ENCODE data around the gene CCL13. TPM values are rescaled to one million over a fixed set of nuclear protein-coding genes. Genes with fewer than 3 reads are reported as not detected.

CCL13 gene
- total and polyA plus RNA-seq, 2 of the 8 experiments (the other 6 are each of a cell fraction or from before 2014, with no cell fraction given): not detected

DNA sequence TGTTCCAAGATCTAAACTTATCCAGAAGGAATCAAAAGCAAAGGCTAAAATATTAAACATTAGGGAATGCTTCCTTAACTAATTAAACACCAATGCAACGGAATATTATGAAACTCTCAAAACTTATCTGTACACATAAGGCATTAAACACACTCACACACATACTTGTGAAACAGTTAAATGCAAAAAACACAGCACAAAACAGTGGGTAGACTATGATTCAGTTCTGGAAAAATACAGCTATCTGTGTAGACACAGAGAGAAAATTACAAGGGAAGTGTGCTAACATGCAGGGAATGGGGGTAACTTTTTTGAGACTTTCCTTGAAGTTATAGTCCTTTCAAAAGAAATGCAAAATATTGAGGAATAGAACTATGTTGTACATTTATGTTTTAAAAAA lies 43.4 kb downstream of the CCL13 start (continued):
- TF ChIP-seq, protein P1, sequence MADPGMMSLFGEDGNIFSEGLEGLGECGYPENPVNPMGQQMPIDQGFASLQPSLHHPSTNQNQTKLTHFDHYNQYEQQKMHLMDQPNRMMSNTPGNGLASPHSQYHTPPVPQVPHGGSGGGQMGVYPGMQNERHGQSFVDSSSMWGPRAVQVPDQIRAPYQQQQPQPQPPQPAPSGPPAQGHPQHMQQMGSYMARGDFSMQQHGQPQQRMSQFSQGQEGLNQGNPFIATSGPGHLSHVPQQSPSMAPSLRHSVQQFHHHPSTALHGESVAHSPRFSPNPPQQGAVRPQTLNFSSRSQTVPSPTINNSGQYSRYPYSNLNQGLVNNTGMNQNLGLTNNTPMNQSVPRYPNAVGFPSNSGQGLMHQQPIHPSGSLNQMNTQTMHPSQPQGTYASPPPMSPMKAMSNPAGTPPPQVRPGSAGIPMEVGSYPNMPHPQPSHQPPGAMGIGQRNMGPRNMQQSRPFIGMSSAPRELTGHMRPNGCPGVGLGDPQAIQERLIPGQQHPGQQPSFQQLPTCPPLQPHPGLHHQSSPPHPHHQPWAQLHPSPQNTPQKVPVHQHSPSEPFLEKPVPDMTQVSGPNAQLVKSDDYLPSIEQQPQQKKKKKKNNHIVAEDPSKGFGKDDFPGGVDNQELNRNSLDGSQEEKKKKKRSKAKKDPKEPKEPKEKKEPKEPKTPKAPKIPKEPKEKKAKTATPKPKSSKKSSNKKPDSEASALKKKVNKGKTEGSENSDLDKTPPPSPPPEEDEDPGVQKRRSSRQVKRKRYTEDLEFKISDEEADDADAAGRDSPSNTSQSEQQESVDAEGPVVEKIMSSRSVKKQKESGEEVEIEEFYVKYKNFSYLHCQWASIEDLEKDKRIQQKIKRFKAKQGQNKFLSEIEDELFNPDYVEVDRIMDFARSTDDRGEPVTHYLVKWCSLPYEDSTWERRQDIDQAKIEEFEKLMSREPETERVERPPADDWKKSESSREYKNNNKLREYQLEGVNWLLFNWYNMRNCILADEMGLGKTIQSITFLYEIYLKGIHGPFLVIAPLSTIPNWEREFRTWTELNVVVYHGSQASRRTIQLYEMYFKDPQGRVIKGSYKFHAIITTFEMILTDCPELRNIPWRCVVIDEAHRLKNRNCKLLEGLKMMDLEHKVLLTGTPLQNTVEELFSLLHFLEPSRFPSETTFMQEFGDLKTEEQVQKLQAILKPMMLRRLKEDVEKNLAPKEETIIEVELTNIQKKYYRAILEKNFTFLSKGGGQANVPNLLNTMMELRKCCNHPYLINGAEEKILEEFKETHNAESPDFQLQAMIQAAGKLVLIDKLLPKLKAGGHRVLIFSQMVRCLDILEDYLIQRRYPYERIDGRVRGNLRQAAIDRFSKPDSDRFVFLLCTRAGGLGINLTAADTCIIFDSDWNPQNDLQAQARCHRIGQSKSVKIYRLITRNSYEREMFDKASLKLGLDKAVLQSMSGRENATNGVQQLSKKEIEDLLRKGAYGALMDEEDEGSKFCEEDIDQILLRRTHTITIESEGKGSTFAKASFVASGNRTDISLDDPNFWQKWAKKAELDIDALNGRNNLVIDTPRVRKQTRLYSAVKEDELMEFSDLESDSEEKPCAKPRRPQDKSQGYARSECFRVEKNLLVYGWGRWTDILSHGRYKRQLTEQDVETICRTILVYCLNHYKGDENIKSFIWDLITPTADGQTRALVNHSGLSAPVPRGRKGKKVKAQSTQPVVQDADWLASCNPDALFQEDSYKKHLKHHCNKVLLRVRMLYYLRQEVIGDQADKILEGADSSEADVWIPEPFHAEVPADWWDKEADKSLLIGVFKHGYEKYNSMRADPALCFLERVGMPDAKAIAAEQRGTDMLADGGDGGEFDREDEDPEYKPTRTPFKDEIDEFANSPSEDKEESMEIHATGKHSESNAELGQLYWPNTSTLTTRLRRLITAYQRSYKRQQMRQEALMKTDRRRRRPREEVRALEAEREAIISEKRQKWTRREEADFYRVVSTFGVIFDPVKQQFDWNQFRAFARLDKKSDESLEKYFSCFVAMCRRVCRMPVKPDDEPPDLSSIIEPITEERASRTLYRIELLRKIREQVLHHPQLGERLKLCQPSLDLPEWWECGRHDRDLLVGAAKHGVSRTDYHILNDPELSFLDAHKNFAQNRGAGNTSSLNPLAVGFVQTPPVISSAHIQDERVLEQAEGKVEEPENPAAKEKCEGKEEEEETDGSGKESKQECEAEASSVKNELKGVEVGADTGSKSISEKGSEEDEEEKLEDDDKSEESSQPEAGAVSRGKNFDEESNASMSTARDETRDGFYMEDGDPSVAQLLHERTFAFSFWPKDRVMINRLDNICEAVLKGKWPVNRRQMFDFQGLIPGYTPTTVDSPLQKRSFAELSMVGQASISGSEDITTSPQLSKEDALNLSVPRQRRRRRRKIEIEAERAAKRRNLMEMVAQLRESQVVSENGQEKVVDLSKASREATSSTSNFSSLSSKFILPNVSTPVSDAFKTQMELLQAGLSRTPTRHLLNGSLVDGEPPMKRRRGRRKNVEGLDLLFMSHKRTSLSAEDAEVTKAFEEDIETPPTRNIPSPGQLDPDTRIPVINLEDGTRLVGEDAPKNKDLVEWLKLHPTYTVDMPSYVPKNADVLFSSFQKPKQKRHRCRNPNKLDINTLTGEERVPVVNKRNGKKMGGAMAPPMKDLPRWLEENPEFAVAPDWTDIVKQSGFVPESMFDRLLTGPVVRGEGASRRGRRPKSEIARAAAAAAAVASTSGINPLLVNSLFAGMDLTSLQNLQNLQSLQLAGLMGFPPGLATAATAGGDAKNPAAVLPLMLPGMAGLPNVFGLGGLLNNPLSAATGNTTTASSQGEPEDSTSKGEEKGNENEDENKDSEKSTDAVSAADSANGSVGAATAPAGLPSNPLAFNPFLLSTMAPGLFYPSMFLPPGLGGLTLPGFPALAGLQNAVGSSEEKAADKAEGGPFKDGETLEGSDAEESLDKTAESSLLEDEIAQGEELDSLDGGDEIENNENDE (IDR thresholded peaks at IDR 0.05; ENCODE audit: insufficient replicate concordance, low read length): no peak
- TF ChIP-seq EZH2 (IDR thresholded peaks at IDR 0.05; ENCODE audit: low read depth, low read length, severe bottlenecking) (no peak), CEBPB (IDR thresholded peaks at IDR 0.05; ENCODE audit: low read depth, low read length) (no peak)
